CD4-positive, alpha-beta T cell treated with Interleukin-10 for 1 hour (primary cell): ENCODE results near the gene TENT4A.
"Not testable (repeated sequence)": the region's sequence is repeated elsewhere in the genome, so short reads cannot be mapped to it uniquely, and the experiment has no call there.

Experiments used
- DNase-seq: peaks from one replicate; pipeline ENCODE4 v3.0.0-alpha.2; 2020

The TENT4A gene

DNA sequence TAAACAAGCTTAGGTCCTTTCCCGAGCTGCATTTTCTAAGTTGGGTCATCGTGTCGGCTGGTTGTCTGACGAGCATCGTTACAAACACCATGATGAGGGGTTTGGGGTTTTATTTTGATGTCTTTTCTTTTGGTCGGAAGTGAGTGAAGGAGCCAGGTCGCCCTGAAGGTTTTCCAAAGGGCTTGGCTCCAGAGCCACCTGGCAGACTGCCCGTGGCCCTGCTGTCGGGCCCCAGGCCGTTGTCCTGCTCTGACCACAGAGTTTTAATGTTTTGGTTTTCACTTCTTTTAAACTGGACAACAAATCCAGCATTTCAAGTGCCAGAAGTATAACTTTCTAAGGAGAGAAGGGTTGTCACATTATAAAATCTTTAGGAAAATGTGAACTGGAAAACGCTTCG, 42.3 kb downstream of the TENT4A start:
- DNase-seq: no peak

DNA sequence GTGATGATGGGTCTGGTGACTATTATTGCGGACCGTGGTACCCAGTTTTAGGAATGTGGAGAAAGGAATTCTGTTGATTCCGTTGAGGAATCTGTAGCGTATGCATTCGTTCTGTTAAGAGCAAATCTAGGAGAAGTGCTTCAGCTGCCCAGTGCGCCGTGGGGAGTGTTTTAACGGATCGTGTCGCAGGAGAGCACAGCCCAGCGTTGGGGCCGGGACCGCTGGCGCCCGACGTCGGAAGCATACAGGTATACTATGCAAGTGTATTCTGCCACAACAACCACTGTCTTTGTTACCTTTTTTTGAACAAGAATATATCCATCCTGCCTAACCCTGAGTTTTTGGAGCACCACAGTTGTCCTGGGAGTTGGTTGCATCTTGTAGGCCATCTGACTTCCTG, 42.7 kb downstream of the TENT4A start:
- no peak for DNase-seq

- DNase-seq: no peak
These were observed 44.3 kb downstream of the TENT4A start for GRCh38 chr5:6757414-6757969.

DNA sequence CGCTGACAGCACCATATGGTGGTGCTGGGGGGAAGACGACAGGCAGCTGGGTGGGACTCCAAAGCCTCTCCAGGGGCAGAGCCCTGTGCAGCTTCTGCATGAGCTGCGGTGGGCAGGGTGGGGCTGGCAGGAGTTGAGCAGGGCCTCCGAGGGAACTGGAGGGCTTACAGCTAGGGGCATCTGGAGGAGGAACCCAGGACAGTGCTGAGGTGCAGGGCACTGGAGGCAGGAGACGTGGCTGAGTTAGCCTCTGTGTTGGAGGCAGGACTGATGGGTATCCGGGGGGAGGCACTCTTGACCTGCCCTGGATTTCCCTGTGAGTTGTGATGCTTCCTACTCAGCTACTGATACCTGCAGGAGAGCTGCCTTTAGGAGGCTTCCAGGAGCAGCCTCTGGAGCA, 45.0 kb downstream of the TENT4A start:
- no peak for DNase-seq

- no peak for DNase-seq
These were observed 45.5 kb downstream of the TENT4A start for GRCh38 chr5:6758706-6759105.

GRCh38 chr5:6759401-6759800, 46.2 kb downstream of the TENT4A start:
- DNase-seq: no peak

GRCh38 chr5:6759983-6760382, 46.8 kb downstream of the TENT4A start:
- DNase-seq: no peak

GRCh38 chr5:6760686-6761085, 47.5 kb downstream of the TENT4A start:
- DNase-seq: no peak

DNA sequence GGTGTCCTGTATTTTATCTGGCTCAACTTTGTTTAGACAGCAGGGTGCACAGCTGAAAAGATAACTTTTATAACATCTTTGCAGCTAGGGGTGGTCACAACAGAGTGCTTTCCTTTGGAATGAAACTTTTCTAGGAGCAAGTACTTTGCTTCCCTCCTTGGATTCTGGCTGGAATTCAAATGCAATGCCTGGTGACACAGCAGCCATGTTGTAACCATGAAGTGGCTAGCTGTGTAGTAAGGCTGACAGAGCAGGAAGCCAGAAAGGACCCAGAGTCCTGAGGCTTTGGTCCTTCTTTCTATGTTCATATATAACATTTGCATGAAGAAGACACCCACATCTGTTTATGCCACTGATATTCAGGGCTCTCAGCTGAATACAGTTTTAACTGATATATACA, 48.1 kb downstream of the TENT4A start:
- DNase-seq: no peak

DNA sequence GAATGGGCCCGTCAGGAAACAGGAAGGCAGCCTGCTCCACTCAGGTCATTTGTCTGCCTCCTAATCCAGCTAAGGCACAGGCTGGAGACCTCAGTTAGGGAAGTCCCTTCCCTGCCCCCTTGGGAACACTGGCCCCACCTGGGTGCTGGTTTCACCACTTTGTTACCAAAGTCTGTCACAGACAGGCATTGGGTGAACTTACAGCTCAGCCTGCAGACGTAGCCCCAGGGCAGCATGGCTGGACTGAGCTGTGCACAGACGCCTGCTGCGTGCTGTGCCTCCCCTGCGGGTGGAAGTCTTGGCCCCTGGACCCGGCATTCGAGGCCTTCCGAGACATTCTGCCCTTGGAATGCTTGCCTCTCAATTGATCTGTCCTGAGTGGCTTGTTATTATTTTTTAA, 48.9 kb downstream of the TENT4A start:
- DNase-seq: no peak

DNA sequence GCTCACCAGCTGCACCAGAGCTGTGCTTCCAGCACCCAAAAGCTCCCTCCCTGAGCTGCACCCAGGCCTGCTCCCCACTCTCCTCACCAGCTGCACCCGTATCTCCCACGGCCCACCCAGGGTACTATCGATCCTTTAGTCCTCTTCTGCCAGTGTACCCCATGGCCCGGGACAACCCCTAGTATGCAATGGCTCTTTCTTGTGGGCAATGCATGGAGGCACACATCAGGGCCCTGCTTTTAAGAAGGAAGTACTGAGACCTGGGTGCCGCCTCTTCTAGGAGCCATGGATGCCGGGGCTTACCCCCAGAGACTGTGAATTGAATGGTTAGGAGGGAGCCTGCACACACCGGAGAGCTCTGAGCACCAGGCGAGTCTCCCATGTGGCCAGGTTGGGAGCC, 49.5 kb downstream of the TENT4A start:
- DNase-seq: no peak

DNA sequence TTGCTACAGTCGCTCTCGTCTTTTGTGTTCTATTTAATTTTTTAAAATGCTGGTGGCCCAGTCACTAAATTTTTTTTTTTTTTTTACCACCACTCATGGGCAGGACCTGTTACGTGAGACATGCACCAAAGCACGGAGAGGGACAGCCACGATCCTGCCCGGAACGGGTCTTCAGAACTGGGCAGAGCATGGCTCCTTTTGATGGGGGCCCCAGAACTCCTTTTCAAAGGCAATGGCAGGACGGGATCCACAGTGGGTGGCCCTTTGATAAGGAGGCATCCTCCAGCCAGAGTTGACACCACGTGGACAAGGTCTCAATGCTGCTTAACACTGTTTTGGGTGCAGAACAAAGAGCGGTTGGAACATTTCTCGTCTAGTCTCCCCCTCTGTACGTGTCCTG, 50.0 kb downstream of the TENT4A start:
- DNase-seq: no peak

DNA sequence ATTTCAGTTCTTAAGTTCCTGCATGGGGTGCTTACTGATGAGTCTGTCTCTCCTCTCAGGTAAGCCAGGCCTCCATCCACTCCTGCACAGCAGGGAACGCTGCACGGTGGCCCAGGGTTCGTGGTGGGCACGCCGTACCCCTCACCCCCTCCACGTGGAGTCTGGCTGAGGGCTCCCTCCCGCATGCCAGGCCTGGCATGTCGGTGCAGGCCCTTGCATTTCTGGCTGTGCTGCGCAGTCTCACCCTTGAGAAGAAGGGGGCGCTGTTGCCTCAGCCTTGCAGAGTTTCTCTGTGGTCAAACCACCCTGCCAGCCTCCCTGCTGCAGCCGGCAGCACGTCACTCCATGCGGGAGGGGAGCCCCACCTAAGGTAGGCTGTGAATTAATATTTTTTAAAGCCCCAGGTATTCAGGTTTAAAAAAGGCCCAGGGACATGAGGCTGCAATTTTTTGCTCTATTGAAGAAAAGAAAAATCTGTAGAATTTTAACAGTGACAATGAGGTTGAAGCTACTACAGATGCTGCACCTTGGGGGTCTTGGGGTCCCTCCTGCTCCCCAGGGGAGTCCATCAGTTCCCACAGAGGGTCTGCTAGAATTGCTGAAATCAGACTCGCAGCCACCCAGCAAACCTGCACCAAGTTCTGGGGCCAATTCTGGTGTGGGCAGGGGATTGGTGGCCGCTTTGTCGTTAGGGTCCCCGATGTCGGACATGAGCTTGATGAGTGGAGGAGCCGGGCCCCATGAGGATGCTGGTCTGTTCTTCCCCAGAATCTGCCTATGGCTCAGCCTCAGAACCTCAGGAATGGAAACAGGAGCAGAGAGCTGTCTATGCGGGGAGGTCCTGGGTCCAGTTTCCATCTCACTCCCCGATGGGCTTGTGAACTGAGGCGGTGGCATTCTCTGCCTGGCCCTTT, 52.6 kb downstream of the TENT4A start:
- DNase-seq: peak; percentile 60

DNA sequence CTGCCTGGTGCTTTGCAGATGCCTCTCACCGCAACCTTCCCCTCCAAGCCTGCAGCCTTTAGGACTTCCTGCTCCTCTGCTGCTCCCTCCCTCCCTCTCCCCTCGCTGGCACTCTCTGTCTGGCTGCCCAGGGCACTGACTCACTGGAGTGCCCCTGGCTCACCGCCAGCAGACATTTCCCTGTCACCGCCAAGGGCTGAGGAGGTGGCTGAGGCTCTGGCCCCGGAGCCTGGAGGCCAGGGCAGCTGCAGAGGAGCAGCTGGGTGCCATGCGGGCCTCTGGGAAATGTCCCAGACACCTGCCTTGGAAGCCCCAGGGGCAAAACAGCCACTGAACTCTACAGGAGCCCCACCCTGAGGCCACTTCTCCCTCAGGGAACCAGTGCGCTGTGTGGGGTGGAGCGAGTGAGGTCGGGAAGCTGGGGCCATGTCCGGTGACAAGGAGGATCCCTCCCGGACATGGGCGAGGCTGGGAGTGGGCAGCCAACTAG, 53.4 kb downstream of the TENT4A start:
- peak; percentile 28 for DNase-seq

DNA sequence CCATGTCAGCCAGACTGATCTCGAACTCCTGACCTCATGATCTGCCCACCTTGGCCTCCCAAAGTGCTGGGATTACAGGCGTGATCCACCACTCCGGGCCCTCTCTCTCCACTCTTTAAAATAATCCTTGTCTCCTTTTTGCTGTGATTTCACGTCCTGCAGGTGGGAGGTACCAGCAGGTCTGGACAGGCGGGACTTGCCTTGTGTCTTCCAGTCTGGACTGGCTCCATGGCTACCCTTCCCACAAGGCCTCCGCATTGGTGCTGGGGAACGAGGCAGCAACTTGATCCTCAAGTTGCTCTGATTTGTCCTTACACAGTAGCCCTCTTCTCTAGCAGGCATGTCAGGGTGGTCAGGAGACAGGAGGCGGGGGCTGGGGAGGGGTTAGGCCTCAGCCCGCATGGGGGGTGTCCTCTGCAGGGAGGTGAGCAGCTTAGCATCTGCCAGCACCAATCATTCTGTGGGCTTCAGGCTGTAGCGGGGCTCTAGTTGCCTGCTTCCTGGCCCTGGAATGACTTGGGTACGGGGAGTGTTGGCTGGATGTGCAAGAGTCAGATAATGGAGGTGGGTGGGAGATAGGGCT, 54.3 kb downstream of the TENT4A start:
- no peak for DNase-seq

DNA sequence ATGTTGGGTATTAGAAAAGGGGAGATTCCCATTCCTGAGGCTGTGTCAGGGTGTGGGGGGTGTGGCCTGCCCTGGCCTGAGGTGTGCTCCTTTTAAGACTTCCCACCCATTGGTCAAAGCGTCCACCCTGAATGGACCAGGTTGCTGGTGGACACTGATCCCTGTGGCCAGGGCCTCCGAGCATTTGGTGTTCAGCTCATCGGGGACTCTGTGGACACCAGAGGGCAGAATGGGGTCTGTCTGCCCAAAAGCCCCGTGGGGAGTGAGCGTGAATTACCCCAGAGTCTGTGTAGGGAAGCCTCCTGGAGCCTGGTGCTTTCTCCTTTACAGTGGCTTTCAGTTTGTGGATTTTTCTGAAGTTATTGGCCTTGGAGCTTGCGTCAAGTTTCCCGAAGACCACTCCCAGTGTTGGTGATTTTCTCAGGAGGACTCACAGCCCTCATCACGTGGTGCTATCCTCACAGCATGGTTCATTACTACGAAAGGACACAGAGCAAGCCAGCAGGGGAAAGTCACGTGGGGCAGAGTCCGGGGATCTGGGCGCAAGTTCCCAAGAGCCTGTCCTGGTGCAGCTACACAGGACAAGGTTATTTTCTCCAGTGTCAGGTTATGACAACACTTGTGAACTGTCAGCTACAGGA, 55.5 kb downstream of the TENT4A start:
- DNase-seq: no peak

DNA sequence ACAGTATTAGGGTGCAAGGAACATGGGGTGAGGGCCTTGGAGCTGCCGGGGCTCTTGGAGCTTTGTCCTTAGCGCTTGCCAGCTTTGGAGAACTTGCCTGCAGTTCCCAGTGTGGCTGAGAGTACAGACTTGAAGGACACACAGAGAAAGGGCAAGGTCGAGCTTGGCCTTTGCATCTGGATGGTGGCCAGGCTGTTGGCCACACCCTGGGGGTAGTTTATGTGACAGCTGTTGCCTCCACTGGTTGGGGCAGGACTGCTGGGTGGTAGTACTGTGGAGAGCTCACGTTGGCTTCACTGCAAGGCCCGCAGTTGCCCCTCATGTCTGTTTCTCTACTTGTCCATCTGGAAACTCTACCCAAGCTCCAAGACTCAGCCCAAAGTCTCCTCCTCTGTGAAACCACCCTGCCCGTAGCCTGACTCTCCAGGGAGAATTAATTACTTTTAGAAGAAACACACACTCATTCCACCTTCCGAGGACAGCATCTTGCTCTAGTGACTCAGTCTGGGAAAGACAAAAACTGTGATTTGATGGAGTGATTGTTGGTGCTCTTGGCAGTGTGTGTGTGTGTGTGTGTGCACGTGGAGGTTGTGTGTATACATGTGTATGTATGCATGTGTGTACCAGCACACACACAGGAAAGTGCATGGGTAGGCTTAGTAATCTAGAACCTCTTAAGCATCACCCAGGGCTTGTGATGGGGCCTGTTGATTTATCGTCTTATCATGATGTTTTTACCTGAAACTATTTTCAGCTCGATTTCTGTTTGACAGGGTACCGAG, 57.8 kb downstream of the TENT4A start:
- no peak for DNase-seq

DNA sequence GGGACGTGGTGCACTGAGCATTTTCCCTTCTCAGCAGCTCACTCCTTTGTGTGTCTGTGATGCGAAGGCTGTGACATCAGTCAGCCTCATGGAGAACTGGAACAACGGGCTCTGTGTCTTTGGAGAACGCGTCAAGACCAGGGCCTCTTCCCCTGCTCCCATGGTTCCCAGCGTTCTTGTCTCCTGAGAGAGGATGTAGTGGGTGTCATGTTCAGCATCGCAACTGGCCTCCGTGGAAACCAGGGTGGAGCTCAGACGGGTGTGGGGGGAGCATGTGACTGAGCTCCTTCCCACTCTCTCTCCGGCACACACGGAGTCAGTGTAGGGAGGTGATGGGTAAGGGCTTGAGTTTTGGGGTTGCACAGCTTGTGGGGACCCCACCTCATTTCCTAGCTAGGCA, 59.7 kb downstream of the TENT4A start:
- no peak for DNase-seq

DNA sequence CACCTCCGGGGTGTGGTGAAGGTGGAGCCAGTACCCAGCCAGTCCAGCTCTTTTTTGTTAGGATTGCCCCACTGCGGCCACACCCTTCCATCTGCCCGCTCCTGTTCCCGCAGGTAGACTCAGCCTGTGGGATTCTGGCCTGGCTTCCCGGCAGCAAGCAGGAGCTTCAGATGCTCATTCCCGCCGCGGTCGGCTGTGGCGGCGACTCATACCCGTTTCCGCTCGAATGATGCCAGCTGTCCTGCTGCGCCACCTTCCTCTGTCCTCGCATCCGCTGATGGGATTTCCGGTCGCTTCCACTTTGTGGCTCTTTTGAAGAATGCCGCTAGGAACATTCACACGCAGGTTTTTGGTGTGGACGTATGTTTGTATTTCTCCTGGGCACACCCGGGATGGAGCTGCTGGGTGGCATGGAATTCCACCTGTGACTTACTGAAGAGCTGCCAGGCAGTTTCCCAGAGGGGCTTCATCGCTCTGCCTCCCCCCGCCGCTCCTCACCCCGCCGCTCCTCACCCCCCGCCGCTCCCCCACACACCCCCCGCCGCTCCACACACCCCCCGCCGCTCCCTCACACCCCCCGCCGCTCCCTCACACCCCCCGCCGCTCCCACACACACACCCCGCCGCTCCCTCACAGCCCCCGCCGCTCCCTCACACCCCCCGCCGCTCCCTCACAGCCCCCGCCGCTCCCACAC, 60.3 kb downstream of the TENT4A start:
- no peak for DNase-seq

- DNase-seq: not testable (repeated sequence)
These were observed 61.0 kb downstream of the TENT4A start for GRCh38 chr5:6774207-6774606.

- DNase-seq: no peak
These were observed 61.5 kb downstream of the TENT4A start for GRCh38 chr5:6774721-6775204.

DNA sequence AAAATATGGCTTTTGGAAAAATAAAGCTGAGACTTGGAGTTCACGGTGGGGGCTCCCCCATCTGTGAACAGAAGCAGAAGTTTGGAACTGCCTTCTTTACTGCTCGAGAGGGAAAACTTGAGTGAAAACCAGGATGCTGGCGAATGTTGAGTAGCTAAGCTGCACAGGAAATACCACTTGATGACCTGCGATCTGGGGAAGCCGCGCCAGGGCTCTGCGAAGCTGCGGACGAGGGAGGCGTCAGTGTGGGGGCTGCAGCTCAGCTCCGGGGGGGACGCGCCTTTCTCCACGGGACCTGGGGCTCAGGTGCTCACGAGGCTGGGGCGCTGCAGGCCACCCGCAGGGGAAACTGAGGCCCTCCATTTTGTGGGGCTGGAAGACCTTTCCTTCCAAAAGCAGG, 62.3 kb downstream of the TENT4A start:
- no peak for DNase-seq
